Ecto neural progenitor cell (in vitro differentiated cells): ENCODE data around the gene LRRC26.

Experiments
- DNase-seq: peaks from one replicate; pipeline ENCODE4 v3.0.0-alpha.2; 2018; ENCODE audit warnings: low spot score

LRRC26 gene

DNA sequence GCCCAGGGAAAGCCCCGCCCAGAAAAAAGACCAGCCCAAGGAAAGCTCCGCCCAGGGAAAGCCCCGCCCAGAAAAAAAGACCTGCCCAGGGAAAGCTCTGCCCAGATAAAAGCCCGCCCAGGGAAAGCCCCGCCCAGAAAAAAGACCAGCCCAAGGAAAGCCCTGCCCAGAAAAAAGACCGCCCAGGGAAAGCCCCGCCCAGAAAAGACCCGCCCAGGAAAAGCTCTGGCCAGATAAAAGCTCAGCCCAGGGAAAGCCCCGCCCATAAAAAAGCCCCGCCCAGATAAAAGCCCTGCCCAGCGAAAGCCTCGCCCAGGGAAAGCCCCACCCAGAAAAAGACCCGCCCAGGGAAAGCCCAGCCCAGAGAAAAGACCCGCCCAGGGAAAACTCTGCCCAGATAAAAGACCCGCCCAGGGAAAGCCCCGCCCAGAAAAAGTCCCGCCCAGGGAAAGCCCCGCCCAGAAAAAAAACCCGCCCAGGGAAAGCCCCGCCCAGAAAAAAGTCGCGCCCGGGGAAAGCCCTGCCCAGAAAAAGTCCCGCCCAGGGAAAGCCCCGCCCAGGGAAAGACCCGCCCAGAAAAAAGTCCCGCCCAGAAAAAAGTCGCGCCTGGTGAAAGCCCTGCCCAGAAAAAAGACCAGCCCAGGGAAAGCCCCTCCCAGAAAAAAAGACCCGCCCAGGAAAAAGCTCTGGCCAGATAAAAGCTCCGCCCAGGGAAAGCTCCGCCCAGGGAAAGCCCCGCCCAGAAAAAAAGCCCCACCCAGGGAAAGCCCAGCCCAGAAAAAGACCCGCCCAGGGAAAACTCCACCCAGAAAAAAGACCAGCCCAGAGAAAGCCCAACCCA lies 19.0 kb downstream of the LRRC26 start:
- DNase-seq: no peak

DNA sequence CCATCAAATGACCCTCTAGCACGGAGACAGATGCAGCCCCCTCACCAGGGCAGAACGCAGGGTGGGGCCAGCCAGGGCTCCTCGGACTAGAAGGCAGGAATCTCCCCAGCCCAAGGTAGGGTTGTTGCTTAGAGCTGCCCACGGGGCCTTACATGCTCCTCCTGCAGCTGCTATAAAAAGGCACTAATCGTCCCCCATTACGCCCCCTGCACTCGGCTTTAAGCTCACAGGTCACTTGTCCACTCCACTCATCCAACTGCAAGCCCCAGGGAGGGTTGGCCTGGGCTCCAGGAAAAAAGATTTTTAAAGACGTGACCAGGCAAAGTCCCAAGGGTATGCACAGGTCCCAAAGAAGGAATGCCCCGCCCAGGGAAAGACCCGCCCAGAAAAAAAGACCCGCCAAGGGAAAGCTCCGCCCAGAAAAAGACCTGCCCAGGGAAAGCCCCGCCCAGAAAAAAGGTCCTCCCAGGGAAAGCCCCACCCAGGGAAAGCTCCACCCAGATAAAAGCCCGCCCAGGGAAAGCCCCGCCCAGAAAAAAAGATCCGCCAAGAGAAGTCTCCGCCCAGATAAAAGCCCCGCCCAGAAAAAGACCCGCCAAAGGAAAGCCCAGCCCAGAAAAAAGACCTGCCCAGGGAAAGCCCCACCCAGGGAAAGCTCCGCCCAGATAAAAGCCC lies 19.8 kb downstream of the LRRC26 start:
- DNase-seq: no peak

DNA sequence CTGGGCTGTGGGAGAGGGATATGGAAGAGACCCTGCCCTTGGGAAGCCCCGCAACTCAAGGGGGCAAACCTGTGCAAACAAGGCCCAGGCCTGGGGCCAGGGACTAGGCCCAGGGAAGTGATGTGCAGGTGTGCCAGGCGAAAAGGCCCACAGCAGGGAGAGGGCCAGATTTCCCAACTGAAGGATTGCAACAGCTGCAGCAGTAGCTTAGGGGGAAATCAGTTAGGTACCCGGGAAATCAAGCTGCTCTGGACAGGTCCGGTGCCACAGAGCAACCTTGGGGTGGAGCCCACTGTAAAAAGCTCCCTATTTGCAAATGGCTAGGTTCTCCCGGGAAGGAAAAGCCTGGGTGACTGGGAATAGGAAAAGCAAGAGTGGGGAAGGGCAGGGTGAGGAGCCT lies 20.5 kb downstream of the LRRC26 start:
- no peak for DNase-seq

DNA sequence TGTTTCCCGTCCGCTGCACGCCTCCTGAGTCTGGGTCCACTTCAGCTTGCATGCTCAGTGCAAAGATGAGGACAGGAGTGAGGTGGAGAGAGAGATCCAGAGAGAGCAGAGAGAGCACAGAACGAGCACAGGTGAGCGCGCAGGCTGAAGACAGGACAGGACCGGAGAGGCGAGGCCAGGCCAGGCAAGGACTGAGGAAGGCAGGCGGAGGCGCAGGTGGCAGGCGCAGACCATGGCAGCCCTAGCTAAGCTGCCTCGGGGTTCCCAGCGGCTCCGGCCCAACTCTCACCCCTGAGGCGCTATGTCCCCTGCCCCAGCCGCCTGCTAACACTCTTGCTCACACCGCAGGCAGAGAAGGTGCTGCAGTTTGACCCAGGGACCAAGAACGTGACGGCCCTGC lies 21.2 kb downstream of the LRRC26 start:
- no peak for DNase-seq

DNA sequence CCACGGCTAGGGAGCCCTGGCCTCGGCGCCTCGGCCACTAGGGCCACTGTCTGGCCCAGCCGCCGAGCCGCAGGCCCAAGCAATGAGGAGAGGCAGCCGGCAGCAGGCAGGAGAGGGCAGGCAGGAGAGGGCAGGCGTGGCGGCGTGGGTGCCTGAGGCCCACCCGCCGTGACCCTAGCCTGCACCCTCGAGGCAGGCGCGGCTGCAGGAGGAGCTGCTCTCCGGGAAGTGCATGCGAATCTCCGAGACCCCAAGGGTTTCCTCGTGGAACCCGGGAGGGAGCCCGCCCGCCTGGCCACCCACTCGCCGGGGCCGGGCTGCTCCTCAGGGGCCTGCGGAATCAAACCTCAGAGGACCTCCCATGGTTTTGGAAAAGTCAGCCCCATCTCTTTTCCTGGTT lies 21.6 kb downstream of the LRRC26 start:
- no peak for DNase-seq

DNA sequence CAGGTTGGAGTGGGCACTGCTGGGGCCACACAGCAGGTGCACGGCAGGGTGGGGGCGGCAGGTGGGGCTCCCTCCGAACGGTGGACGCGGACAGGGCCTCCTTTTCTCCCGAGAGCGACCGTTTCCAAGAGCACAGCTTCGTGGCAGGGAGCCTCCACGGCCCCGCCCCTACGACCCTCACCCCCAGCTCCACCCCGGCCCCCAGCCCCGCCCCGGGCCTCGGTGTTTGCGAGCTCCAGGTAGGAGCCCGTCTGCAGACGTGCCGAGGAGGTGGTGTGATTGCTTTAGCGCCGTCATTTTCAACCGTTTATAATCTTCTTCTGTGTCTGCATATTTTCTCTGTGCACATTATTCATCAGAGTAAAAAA lies 22.1 kb downstream of the LRRC26 start:
- DNase-seq: no peak

DNA sequence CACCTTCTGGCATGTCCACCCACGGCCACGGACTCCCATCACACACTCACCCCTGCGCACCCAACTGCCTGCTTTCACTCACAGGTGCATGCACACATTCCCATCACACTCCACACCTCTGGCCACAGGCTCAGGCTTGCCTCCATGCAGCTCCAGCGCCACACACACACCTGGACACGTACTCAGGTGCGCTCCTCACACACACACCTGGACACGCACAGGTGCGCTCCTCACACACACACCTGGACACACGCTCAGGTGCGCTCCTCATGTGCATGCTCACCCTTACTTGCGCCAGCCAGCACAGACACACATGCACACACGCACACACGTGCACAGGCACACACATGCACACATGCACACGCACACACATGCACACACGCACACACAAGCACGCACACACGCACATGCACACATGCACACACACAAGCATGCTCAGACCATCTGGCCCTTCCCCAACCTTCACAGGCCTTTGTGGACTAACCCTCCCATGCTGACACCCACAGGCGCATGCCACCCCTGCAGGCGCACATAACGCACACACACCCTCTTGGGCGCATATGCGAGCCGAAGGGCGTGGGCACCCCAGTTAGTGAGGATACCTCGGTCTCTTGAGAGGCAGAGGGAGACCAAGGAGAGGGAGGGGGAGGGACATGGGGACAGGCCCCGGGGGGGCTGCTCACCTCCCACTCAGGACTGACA lies 22.6 kb downstream of the LRRC26 start:
- DNase-seq: no peak

DNA sequence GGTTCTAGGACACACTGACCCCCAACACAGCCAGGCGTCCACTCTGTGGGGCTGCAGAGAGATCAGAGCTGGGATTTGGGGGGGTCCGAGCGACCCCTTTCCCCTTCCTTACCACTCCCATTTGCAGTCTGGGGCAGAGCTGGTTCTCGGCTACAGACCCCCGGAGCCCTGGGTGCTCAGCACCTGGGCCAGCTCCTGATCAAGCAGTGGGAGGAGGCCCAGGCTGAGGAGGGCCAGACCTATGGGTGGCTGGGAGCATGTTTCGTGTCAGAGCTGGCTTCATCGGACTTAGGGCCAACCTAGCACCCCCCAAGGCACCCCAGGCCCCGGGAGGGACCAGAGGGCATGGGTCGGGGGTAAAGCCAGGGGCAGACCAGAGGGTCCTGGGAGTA lies 23.3 kb downstream of the LRRC26 start:
- DNase-seq: no peak

DNA sequence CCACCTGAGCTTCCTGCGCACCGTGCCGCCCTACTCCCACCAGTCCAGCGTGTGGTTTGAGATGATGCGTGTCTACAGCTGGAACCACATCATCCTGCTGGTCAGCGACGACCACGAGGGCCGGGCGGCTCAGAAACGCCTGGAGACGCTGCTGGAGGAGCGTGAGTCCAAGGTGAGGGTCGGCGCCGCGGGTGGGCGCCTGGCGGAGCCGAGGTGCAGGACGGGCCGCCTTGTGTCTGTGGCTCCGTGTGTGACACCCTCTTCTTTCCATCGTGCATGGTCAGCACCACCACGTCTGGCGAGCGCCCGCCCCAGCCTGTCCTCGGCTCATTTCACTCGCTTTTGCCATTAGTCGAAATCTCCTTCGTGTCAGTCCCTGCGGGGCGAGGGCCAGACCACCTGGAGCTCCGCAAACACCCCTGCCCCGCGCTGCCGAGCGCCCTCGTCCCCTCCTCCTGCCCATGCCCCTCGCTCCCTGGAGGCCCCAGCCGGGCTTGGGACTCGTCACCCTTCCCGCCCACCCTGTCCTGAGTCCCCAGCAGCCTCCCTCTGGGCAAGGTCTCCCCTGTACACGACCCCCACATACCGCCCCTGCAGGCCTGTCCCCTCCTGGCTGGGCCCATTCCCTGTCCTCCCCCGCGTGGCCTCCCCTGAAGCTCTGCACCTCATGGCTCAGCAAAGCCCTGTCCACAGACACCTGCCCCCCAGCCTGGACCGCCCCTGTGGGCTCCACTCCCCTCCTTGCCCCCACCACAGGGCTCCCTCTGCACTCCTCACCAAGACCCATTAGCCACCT lies 23.9 kb downstream of the LRRC26 start:
- no peak for DNase-seq

DNA sequence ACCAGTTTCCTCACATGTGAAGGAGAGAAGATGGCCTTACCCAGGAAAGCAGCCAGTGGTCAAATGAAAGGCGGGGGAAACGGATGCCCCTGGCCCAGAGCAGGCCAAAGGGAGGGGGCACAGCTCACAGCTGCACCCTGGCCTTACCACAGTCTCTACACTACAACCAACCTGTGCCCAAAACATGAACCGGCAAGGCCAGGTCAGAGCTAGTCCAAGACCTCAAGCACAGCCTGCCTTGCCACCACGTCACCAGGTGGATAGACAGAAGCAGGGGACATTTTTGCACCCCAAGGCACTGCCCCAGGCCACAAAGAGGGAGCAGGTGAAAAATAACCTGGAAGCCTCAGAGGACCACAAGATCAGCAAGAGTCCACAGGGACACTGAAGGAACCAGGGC lies 26.4 kb downstream of the LRRC26 start:
- no peak for DNase-seq

DNA sequence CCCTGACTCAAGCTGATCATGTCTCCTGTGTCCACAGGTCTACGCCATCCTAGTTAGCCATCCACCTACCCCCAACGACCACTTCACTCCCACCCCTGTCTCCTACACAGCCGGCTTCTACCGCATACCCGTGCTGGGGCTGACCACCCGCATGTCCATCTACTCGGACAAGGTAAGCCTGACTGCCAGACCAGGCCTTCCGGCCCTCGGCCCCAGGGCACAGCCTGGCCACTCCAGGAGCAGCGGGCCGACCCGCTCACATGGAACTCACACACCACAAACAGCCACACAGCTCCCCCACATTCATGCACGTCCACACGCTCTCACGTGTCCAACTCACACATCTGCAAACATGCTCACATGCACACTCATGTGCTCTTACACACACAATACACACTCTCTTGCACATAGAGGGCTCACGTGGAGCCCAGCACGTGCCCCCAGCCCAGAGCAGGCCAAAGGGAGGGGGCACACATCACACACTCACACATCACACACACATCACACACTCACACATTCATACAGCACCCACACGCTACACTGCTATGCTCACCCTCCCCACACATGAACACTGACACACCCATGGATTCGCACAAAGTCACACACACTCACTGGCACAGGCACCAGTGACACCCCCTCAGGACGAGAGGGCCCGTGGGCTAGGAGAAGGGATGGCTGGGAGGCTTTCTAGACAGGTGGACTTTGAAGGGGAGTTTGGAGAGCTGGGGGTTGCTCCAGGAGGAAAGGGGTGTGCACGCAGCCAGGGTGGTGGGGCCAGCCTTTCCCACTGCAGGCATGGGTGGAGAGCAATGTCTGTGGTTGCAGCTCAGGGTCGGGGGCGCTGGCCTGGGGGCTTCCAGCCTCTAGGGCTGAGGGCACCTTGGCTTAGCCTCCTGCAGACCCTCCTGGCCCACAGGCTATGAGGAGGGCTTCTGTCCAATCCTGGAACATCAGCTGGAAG lies 27.6 kb downstream of the LRRC26 start:
- DNase-seq: no peak

DNA sequence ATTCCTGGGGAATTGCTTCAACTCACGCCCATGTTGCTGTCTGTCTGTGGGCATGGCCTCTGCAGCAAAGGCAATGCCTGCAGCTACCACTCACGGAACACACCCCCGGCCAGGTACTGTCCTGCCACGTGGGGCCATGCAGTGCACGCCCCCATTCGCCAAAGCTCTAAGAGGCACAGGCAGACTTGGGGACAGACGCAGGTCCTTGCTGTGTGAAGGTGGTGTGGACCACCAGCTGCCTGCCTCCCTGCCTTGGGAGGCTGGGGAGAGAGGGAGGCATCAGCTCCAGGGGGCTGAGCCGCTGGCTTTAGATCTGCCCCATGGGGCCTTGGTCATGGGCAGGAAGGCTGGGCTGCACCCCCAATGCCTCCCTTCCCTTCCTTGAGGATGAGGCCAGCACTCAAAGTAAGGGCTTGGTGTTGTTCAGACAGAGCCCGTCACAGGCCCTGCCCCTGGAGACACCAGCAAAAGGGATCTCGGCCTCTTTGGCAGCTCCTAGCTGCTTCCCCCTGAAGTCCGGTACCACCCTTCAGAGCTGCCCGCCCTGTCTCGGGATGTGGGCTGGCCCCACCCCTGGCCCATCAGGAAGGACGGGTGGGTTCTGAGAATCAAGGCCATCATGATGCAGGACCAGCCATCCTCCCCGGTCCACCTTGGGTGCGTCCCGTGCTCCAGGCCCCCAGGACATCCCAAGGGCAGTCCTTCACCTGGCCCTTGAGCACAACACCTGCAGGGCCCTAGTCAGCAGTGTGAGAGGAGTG lies 28.6 kb downstream of the LRRC26 start:
- DNase-seq: no peak

DNA sequence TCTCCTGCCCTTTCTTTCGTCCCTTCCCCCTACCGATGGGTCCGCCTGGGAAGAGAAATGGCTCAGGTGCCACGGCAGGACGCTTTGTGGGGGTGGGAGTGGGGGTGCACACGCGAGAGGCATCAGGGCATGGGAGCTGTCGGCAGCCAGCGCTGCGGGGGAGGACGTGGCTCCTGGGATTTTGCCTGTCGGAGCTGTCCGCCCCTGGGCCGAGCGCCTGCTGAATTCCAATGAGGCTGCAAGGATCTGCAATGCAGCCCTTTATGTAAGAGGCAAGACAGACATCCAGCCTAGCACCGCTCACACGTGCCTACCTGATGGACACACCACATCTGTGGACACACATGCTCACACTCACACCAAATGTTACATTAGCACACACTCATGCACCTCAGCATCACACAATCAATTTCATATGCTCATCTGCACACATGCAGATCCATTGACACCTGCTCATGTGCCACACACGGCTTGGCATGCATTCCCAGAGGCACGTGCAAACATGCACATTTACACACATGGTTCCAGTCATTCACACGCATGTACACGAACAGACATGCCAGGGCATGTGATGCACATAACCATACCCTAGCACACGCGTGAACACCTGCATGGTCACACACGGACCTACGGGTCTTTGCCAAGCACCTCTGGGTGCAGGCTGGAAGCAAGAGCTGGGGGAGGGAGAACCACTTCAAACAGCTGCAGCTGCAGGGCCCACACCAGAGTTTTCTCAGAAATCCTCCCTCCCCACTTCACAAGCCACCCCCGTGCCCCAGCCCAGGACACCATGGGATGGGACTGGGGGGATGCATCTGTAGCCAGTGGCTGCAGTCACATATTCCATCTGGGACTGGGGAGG lies 29.5 kb downstream of the LRRC26 start:
- DNase-seq: no peak

DNA sequence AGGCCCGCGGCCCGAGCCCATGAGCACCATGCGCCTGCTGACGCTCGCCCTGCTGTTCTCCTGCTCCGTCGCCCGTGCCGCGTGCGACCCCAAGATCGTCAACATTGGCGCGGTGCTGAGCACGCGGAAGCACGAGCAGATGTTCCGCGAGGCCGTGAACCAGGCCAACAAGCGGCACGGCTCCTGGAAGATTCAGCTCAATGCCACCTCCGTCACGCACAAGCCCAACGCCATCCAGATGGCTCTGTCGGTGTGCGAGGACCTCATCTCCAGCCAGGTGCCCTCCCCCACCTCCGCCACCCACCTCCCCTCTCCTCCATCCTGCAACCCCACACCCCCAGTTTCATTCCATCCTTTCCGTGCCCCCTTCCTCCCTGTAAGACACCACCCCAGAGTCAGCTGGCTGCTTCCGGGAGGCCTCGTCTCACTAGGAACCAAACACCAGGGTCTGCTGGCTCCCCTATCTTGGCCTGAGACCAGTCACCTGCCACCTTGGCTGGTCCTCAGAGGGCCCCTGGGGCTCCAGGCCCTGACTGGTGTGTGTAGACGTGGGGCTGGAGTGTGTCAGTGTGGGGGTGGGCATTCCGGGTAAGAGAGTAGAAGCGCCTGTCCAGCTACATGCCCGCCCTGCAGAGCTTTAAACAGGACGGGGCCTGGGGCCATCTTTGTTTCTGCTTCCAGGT lies 30.2 kb downstream of the LRRC26 start:
- no peak for DNase-seq

DNA sequence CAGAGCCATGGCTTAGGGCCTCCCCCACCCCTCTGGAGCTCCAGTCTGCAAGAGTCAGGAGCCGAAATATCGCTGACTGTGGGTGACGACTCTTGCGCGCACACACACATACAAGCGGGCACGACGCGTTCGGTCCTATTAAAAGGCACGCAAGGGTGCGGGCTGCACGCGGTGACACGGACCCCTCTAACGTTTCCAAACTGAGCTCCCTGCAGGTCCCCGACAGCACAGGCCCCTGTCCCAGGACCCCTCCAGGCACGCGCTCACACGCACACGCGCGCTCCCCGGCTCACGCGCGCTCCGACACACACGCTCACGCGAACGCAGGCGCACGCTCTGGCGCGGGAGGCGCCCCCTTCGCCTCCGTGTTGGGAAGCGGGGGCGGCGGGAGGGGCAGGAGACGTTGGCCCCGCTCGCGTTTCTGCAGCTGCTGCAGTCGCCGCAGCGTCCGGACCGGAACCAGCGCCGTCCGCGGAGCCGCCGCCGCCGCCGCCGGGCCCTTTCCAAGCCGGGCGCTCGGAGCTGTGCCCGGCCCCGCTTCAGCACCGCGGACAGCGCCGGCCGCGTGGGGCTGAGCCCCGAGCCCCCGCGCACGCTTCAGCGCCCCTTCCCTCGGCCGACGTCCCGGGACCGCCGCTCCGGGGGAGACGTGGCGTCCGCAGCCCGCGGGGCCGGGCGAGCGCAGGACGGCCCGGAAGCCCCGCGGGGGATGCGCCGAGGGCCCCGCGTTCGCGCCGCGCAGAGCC lies 31.0 kb downstream of the LRRC26 start, which contains the start of gene GRIN1:
Gene GRIN1, plus strand, starts transcription at position 433 of the 746 bp plus-strand sequence. CDS start 333 bp downstream, outside the sequence.
- no peak for DNase-seq

DNA sequence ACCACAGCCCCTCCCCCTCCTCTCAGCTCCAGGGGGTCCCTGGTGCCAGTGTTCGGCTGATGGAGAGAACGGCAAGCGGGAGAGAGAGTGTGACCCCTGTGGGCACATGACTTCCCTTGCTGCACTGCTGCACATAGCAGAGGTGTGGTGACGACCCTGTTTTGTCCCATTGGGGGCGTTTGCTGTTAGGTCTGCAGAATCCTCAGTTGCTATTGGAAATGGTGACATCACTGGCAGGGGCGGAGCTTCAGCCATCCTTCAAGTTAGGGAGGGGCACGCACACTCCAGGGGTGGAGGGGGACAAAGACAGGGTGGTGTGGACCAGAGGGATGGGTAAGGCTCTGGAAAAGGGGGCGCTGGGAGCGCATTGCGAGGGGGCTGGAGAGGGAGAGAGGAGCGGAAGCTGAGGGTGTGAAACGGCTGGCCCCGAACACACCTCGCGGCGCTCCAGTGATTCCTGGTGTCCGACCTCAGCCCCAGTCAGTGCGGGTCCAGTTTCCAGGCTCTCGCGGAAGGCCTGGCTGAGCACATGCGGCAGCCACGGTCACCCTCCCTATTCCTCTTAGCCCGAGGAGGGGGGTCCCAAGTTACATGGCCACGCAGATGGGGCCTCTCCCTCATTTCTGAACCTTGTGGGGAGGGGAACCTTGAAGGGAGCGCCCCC lies 31.7 kb downstream of the LRRC26 start:
- no peak for DNase-seq

DNA sequence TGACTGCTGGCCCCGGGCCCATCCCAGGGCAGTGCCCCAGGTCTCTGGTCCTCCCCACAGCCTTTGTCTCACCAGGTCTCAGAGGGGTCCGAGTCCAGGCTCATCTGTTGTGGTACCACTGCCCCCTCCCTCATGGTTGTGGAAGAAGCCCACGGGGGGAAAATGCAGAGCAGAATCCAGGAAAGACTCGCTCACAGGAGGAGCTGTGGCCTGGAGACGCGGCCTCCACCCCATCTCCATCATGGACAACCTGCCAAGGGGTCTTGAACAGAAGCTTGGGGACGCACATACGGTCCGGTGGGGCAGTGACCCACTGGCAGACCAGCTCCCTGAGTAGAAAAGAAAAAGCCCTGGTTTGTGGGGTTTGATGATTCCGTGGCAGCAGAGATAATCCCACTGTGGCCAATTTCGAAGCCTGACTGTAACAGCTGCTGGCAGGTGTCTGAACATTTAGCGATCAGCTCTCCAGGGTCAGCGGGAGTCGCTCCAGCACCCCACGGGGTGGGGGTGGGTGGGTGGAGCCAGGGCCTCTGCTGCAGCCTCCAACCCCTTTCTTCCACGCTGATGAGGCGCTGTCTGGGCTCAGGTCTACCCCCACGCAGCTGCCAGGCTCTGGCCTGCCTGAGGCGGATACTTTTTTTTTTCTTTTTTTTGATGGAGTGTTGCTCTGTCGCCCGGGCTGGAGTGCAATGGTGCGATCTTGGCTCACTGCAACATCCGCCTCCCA lies 32.8 kb downstream of the LRRC26 start:
- DNase-seq: no peak
